Upper lobe of left lung (tissue), 6 donors: ENCODE data around the gene ARHGAP10. TPM values are rescaled to one million over a fixed set of nuclear protein-coding genes. Genes with fewer than 3 reads are reported as not detected.

ENCODE experiments used
- ATAC-seq, 2 donors: fragments of 200-7000 bp; cut with Tn5 transposase; one replicate each; pipeline ENCODE4 v1.9.1; 2022; ENCODE audit warnings: mild to moderate bottlenecking in 2 of 2, moderate library complexity in 2 of 2; ENCODE audit not compliant: low FRiP score in 2 of 2
- DNase-seq, 2 donors: peaks; one replicate each; pipeline ENCODE4 v3.0.0-alpha.2; 2019 to 2020
- H3K27ac ChIP-seq, 4 donors: fragments of 200-600 bp; sonication (generic); one replicate each; pipeline ENCODE4 v1.5.1; 2016 to 2019
- H3K27me3 ChIP-seq, 4 donors: fragments of 200-600 bp; sonication (generic); one replicate each; pipeline ENCODE4 v1.5.1; 2017 to 2019
- H3K36me3 ChIP-seq, 4 donors: fragments of 200-600 bp; sonication (generic); one replicate each; pipeline ENCODE4 v1.5.1; 2016 to 2019
- H3K4me1 ChIP-seq, 4 donors: fragments of 200-600 bp; sonication (generic); one replicate each; pipeline ENCODE4 v1.5.1; 2018 to 2019
- H3K4me3 ChIP-seq, 4 donors: fragments of 200-600 bp; sonication (generic); one replicate each; pipeline ENCODE4 v1.5.1; 2017 to 2019; ENCODE audit warnings: mild to moderate bottlenecking in 2 of 4, moderate library complexity in 1 of 4
- H3K9me3 ChIP-seq, 4 donors: fragments of 200-600 bp; sonication (generic); one replicate each; pipeline ENCODE4 v1.5.1; 2018 to 2019
- CTCF ChIP-seq, 6 experiments: fragments of 450-650 bp in 4 of 6; fragments of 200-600 bp in 2 of 6; sonication (generic) in 2 of 6; IDR thresholded peaks; one replicate each; pipeline ENCODE4 v1.5.1; 2016 to 2019; ENCODE audit warnings: antibody characterized with exemption in 6 of 6
- EP300 ChIP-seq, 4 donors: sonication (generic); formaldehyde crosslinking; IDR thresholded peaks; one replicate each; pipeline ENCODE4 v1.5.1; 2017; ENCODE audit warnings: antibody characterized with exemption in 4 of 4, control low read depth in 2 of 4
- POLR2A ChIP-seq, 4 donors: fragments of 450-650 bp; IDR thresholded peaks; one replicate each; pipeline ENCODE4 v1.5.1; 2016 to 2017; ENCODE audit warnings: antibody characterized with exemption in 4 of 4, mild to moderate bottlenecking in 2 of 4
- POLR2AphosphoS5 ChIP-seq, 2 donors: sonication (generic); formaldehyde crosslinking; IDR thresholded peaks; one replicate each; pipeline ENCODE4 v1.5.1; 2017; ENCODE audit warnings: antibody characterized with exemption in 2 of 2
- WGBS, 2 donors: methylation state at CpG; one replicate each; pipeline ENCODE4 v1.1.5; 2017 to 2018; 5-methylcytosine and 5-hydroxymethylcytosine counted together
- total RNA-seq, 6 donors: library from RNA; depleted of rRNA in 4 of 6; stranded (reverse); fragments of >200 nt in 4 of 6; gene quantifications; one replicate each; pipeline versions ENCODE4 v1.1.0 to v1.2.1, GENCODE V29; 2016 to 2021
- donor health status: DM: no; HTN: no; CAD: no; lungs with moderate emphysema.
- donor health status: DM: no; HTN: yes; CAD: no; lungs with severe emphysema.

The ARHGAP10 gene
- total RNA-seq, 6 donors from 2014 or later = 25.9 to 47.1 (median 29.5) TPM

GRCh38 chr4:147814376-147814775, 82.5 kb downstream of the ARHGAP10 start:
- DNase-seq = no peak
- Histone ChIP-seq H3K4me1 (peaks cover 9 to 32% (median 14%) of the 10 kb centered on the region in 4 donors), H3K27me3 (no peaks in the 10 kb centered on the region), H3K9me3 (no peaks in the 10 kb centered on the region), H3K36me3 (no peaks in the 10 kb centered on the region), H3K27ac (no peak overlapping the region), H3K4me3 (no peak overlapping the region)
- no peak for TF ChIP-seq POLR2AphosphoS5 (IDR thresholded peaks at IDR 0.05)
- ATAC-seq = no peak
- WGBS, 2 donors = 83 to 90% methylated on average over 3 of the region's 3 CpGs

GRCh38 chr4:147815741-147816140, 83.9 kb downstream of the ARHGAP10 start:
- H3K4me3 ChIP-seq = no peak overlapping the region
- ATAC-seq = no peak
- TF ChIP-seq POLR2A (IDR thresholded peaks at IDR 0.05) = no peak
- no peak for TF ChIP-seq POLR2AphosphoS5 (IDR thresholded peaks at IDR 0.05)
- TF ChIP-seq EP300 (IDR thresholded peaks at IDR 0.05) = no peak
- no peak for TF ChIP-seq CTCF (IDR thresholded peaks at IDR 0.05)
- H3K27me3 ChIP-seq = no peaks in the 10 kb centered on the region
- no peaks in the 10 kb centered on the region for H3K36me3 ChIP-seq
- DNase-seq = no peak
- H3K27ac ChIP-seq = peak overlapping the region in 2 of 4 donors; percentile 21 to 54
- no peaks in the 10 kb centered on the region for H3K9me3 ChIP-seq
- peaks cover 9 to 27% (median 14%) of the 10 kb centered on the region in 4 donors for H3K4me1 ChIP-seq
- 70 to 89% methylated on average over 5 of the region's 5 CpGs for WGBS, 2 donors

- Histone ChIP-seq H3K4me3 (no peak overlapping the region), H3K27ac (peak overlapping the region in 2 of 4 donors; percentile 21 to 54), H3K4me1 (peaks cover 11 to 31% (median 19%) of the 10 kb centered on the region in 4 donors), H3K36me3 (no peaks in the 10 kb centered on the region), H3K27me3 (no peaks in the 10 kb centered on the region), H3K9me3 (no peaks in the 10 kb centered on the region)
- ATAC-seq = peak in 1 of 2 donors; percentile 52
- DNase-seq = no peak
- TF ChIP-seq CTCF (IDR thresholded peaks at IDR 0.05) = no peak
- TF ChIP-seq POLR2AphosphoS5 (IDR thresholded peaks at IDR 0.05) = no peak
- no peak for TF ChIP-seq EP300 (IDR thresholded peaks at IDR 0.05)
- no peak for TF ChIP-seq POLR2A (IDR thresholded peaks at IDR 0.05)
- 78 to 83% methylated on average over 4 of the region's 4 CpGs for WGBS, 2 donors
Measured at GRCh38 chr4:147816382-147817254, 84.7 kb downstream of the ARHGAP10 start.

GRCh38 chr4:147820975-147821374, 89.1 kb downstream of the ARHGAP10 start:
- H3K27ac ChIP-seq = no peak overlapping the region
- WGBS, 2 donors = 96 to 100% methylated on average over 6 of the region's 6 CpGs
- no peaks in the 10 kb centered on the region for H3K36me3 ChIP-seq
- peaks cover 12 to 32% (median 16%) of the 10 kb centered on the region in 4 donors for H3K4me1 ChIP-seq
- TF ChIP-seq POLR2AphosphoS5 (IDR thresholded peaks at IDR 0.05) (no peak), CTCF (IDR thresholded peaks at IDR 0.05) (no peak), POLR2A (IDR thresholded peaks at IDR 0.05) (no peak), EP300 (IDR thresholded peaks at IDR 0.05) (no peak)
- no peaks in the 10 kb centered on the region for H3K27me3 ChIP-seq
- ATAC-seq = no peak
- peak in 1 of 2 donors; percentile 30 for DNase-seq
- no peaks in the 10 kb centered on the region for H3K9me3 ChIP-seq
- H3K4me3 ChIP-seq = no peak overlapping the region

- ATAC-seq = no peak
- no peak for DNase-seq
- no peak overlapping the region for H3K4me3 ChIP-seq
- H3K4me1 ChIP-seq = peaks cover 10 to 29% (median 17%) of the 10 kb centered on the region in 4 donors
- H3K36me3 ChIP-seq = no peaks in the 10 kb centered on the region
- no peak for TF ChIP-seq CTCF (IDR thresholded peaks at IDR 0.05)
- no peak for TF ChIP-seq POLR2AphosphoS5 (IDR thresholded peaks at IDR 0.05)
- no peak for TF ChIP-seq EP300 (IDR thresholded peaks at IDR 0.05)
- no peak for TF ChIP-seq POLR2A (IDR thresholded peaks at IDR 0.05)
- H3K27me3 ChIP-seq = no peaks in the 10 kb centered on the region
- no peaks in the 10 kb centered on the region for H3K9me3 ChIP-seq
- H3K27ac ChIP-seq = no peak overlapping the region
- WGBS, 2 donors = 68 to 69% methylated on average over 2 of the region's 2 CpGs
Measured at GRCh38 chr4:147821555-147821954, 89.7 kb downstream of the ARHGAP10 start.
